Transverse colon (tissue), 4 donors: ENCODE data around the gene HDAC3. TPM values are rescaled to one million over a fixed set of nuclear protein-coding genes. Genes with fewer than 3 reads are reported as not detected.

Experiments used
- DNase-seq: peaks from one replicate; pipeline ENCODE4 v3.0.0-alpha.2; 2019
- H3K27ac ChIP-seq, 4 donors: fragments of 200-600 bp; sonication (generic); 2 replicates each; pipeline ENCODE4 v1.5.1; 2016 to 2018; ENCODE audit warnings: inconsistent platforms in 4 of 4
- H3K27me3 ChIP-seq: fragments of 200-600 bp; sonication (generic); 2 replicates; pipeline ENCODE4 v1.5.1; 2017; ENCODE audit warnings: inconsistent platforms
- H3K36me3 ChIP-seq, 4 donors: fragments of 200-600 bp; sonication (generic); 2 replicates each; pipeline ENCODE4 v1.5.1; 2017 to 2019; ENCODE audit warnings: inconsistent platforms in 4 of 4
- H3K4me1 ChIP-seq, 4 donors: fragments of 200-600 bp; sonication (generic); 2 replicates each; pipeline ENCODE4 v1.5.1; 2017 to 2020; ENCODE audit warnings: inconsistent platforms in 4 of 4
- H3K4me3 ChIP-seq, 4 donors: fragments of 200-600 bp; sonication (generic); 1 replicate in 1 of 4; 2 replicates in 3 of 4; pipeline versions ENCODE4 v1.5.1 to v1.6.1; 2017 to 2019; ENCODE audit warnings: inconsistent platforms in 4 of 4
- H3K9me3 ChIP-seq, 2 donors: fragments of 200-600 bp; sonication (generic); 2 replicates each; pipeline ENCODE4 v1.5.1; 2017 to 2019; ENCODE audit warnings: inconsistent platforms in 2 of 2
- EP300 ChIP-seq: sonication (generic); formaldehyde crosslinking; IDR thresholded peaks from one replicate; pipeline ENCODE4 v1.6.1; 2017; ENCODE audit warnings: antibody characterized with exemption, low read depth
- POLR2A ChIP-seq: fragments of 450-650 bp; IDR thresholded peaks from one replicate; pipeline ENCODE4 v1.6.1; 2016; ENCODE audit warnings: antibody characterized with exemption, mild to moderate bottlenecking, moderate library complexity
- POLR2AphosphoS5 ChIP-seq, 3 donors: sonication (generic); formaldehyde crosslinking; IDR thresholded peaks; one replicate each; pipeline ENCODE4 v1.6.1; 2016; ENCODE audit warnings: antibody characterized with exemption in 3 of 3
- WGBS, 2 donors: methylation state at CpG; one replicate each; pipeline ENCODE4 v1.1.5; 2018; ENCODE audit warnings: low coverage in 1 of 2; 5-methylcytosine and 5-hydroxymethylcytosine counted together
- in situ Hi-C, 4 donors: fragments of 200-750 bp; cut with MboI; loops; one replicate each; pipeline versions ENCODE4 v1.15.0 to v1.15.1; 2017; ENCODE audit warnings: low sequenced_read_pairs in 3 of 4, low pct_ligation_motif_present in 1 of 4, low pct_unique_long_range_greater_than_20kb in 1 of 4
- intact Hi-C: fragments of 100-400 bp; cut with DNase I; formaldehyde crosslinking; loops from one replicate; pipeline ENCODE4 v1.15.1; 2023; ENCODE audit warnings: low total_unique reads
- total RNA-seq, 4 donors: library from RNA; depleted of rRNA; stranded (reverse); fragments of >200 nt; gene quantifications; one replicate each; pipeline ENCODE4 v1.1.0, GENCODE V29; 2016
- TF ChIP-seq, protein P1 (sequence below), 5 experiments: fragments of 200-600 bp in 3 of 5; fragments of 450-650 bp in 2 of 5; sonication (generic) in 3 of 5; IDR thresholded peaks; 1 replicate in 2 of 5; 2 replicates in 3 of 5; pipeline ENCODE4 v1.5.1; 2016 to 2017; ENCODE audit warnings: antibody characterized with exemption in 5 of 5, inconsistent platforms in 3 of 5, mild to moderate bottlenecking in 2 of 5, moderate library complexity in 1 of 5

Gene HDAC3
- total RNA-seq, 4 donors from 2014 or later = 12.7 to 45.1 (median 40.2) TPM

DNA sequence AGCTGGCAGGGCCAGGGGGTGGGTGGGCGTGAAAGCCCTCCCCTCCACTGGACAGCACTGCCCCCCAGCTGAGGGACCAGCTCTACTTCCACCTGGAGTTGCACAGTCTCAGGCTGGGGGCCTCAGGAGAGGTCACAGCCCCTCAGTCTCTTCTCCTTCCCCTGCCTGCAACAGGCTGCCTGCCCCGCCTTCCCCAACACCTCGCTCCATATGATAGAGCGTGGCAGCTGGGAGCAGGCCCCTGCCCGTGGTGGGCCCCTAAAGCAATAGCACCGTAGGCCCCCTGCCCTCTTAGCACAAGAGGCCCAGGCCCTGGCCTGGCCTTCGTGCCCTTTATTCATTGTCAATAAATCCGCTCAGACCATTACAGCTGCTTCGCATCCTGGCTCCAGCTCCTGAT is 4.0 kb upstream of the HDAC3 start:
- no peak for TF ChIP-seq POLR2A
- TF ChIP-seq, protein P1, sequence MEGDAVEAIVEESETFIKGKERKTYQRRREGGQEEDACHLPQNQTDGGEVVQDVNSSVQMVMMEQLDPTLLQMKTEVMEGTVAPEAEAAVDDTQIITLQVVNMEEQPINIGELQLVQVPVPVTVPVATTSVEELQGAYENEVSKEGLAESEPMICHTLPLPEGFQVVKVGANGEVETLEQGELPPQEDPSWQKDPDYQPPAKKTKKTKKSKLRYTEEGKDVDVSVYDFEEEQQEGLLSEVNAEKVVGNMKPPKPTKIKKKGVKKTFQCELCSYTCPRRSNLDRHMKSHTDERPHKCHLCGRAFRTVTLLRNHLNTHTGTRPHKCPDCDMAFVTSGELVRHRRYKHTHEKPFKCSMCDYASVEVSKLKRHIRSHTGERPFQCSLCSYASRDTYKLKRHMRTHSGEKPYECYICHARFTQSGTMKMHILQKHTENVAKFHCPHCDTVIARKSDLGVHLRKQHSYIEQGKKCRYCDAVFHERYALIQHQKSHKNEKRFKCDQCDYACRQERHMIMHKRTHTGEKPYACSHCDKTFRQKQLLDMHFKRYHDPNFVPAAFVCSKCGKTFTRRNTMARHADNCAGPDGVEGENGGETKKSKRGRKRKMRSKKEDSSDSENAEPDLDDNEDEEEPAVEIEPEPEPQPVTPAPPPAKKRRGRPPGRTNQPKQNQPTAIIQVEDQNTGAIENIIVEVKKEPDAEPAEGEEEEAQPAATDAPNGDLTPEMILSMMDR (IDR thresholded peaks at IDR 0.05) = no peak
- no peak for TF ChIP-seq POLR2AphosphoS5 (IDR thresholded peaks at IDR 0.05)
- TF ChIP-seq EP300 = no peak
- in situ Hi-C loops = no loop called here
- no peak overlapping the region for H3K4me3 ChIP-seq
- intact Hi-C loops = no loop called here
- DNase-seq = no peak
- H3K27me3 ChIP-seq = no peaks in the 10 kb centered on the region
- no peaks in the 10 kb centered on the region for H3K9me3 ChIP-seq
- no peak overlapping the region for H3K27ac ChIP-seq
- WGBS, 2 donors = 80 to 92% methylated on average over 1 to 9 of the region's 9 CpGs
- peaks cover 0 to 4% (median 0%) of the 10 kb centered on the region in 4 donors for H3K36me3 ChIP-seq
- peaks cover 5 to 20% (median 15%) of the 10 kb centered on the region in 4 donors for H3K4me1 ChIP-seq

DNA sequence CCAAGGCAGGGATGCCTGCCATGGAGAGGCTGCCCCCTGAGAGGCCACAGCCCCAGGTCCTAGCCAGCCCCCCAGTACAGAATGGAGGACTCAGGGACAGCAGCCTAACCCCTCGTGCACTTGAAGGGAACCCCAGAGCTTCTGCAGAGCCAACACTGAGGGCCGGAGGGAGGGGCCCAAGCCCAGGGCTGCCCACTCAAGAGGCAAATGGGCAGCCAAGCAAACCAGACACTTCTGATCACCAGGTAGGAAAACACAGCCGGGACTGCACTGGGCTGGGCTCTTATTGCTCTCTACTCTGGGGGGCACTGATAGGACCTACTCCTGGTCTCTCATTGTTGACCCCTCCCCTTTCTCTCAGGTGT is 3.4 kb upstream of the HDAC3 start:
- peaks cover 0 to 4% (median 0%) of the 10 kb centered on the region in 4 donors for H3K36me3 ChIP-seq
- in situ Hi-C loops = no loop called here

DNA sequence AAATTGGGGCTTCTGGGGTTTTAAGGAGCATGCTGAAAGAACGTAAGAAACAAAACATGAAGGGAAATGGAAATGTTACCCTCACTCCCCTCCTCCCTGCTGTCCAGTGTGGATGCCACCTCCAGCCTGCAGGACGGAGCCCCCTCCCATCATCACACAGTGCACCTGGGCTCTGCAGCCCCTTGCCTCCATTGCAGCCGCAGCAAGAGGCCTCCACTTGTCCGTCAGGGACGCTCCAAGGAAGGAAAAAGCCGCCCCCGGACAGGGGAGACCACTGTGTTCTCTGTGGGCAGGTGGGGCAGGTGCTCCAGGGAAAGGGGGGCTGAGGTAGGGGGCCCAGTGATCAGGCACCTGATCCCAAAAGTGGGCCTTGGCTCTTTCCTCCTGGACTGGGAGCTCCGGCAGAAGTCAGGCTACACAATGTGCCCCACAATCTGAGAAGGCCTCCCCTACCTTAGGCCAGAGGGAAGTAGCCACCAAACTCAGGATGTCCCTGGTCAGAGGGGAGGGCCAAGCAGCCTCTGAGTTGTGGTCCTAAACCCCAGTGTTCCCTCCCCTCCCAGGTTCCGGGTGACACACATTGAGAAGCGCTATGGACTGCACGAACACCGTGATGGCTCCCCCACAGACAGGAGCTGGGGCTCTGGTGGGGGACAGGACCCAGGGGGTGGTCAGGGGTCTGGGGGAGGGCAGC is 2.9 kb upstream of the HDAC3 start:
- intact Hi-C loops (no loop called here), in situ Hi-C loops (no loop called here)
- Histone ChIP-seq H3K4me3 (no peak overlapping the region), H3K9me3 (no peaks in the 10 kb centered on the region), H3K4me1 (peaks cover 15 to 27% (median 26%) of the 10 kb centered on the region in 4 donors), H3K27me3 (no peaks in the 10 kb centered on the region), H3K27ac (no peak overlapping the region), H3K36me3 (peaks cover 0 to under 1% (median 0%) of the 10 kb centered on the region in 4 donors)
- DNase-seq = no peak
- TF ChIP-seq POLR2AphosphoS5 (IDR thresholded peaks at IDR 0.05) (no peak), EP300 (no peak), POLR2A (no peak)
- TF ChIP-seq, protein P1 (IDR thresholded peaks at IDR 0.05) = no peak
- 93 to 100% methylated on average over 1 to 12 of the region's 12 CpGs for WGBS, 2 donors

More for the DNA sequence above, 3.4 kb upstream of the HDAC3 start:
- Histone ChIP-seq H3K27me3 (no peaks in the 10 kb centered on the region), H3K4me3 (no peak overlapping the region), H3K27ac (no peak overlapping the region), H3K4me1 (peaks cover 12 to 26% (median 22%) of the 10 kb centered on the region in 4 donors), H3K9me3 (no peaks in the 10 kb centered on the region)
- no peak for TF ChIP-seq EP300
- TF ChIP-seq, protein P1 (IDR thresholded peaks at IDR 0.05) = no peak
- no peak for TF ChIP-seq POLR2AphosphoS5 (IDR thresholded peaks at IDR 0.05)
- TF ChIP-seq POLR2A = no peak
- intact Hi-C loops = no loop called here
- WGBS, 2 donors = 88% methylated on average over 3 of the region's 3 CpGs; no CpG with 5 or more reads in 1 of the 2 donors
- no peak for DNase-seq

DNA sequence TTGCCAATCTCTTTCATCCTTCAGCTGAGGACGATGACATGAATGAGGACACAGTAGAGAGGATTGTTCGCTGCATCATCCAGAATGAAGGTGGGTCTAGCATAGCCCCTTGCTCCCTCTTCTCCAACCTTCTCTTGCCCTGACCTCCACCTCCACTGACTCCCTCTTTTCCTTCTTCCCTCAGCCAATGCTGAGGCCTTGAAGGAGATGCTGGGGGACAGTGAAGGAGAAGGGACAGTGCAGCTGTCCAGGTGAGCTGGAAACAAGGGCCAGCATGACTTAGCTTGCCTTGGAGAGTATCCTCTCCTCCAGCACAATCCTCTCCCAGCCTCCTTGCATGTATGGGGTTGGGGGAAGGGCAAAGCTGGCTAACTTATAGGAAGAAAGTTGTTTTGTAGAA is 2.1 kb upstream of the HDAC3 start:
- Histone ChIP-seq H3K36me3 (no peaks in the 10 kb centered on the region), H3K27ac (no peak overlapping the region), H3K9me3 (no peaks in the 10 kb centered on the region), H3K4me1 (peaks cover 15 to 31% (median 26%) of the 10 kb centered on the region in 4 donors), H3K4me3 (no peak overlapping the region), H3K27me3 (no peaks in the 10 kb centered on the region)
- intact Hi-C loops = no loop called here
- in situ Hi-C loops = no loop called here
- TF ChIP-seq POLR2A (no peak), EP300 (no peak), POLR2AphosphoS5 (IDR thresholded peaks at IDR 0.05) (no peak)
- DNase-seq = no peak
- WGBS, 2 donors = 83% methylated on average over 2 of the region's 2 CpGs; no CpG with 5 or more reads in 1 of the 2 donors
